Gastrocnemius medialis (tissue), 4 donors: ENCODE data around the gene CCR3. TPM values are rescaled to one million over a fixed set of nuclear protein-coding genes. Genes with fewer than 3 reads are reported as not detected.

Source experiments
- ATAC-seq, 2 donors: fragments of 150-250 bp; one replicate each; pipeline ENCODE4 v1.9.1; 2016
- DNase-seq, 2 donors: peaks; one replicate each; pipeline ENCODE4 v3.0.0-alpha.2; 2019
- H3K27ac ChIP-seq, 4 donors: fragments of 200-600 bp; sonication (generic); 1 replicate in 1 of 4; 2 replicates in 3 of 4; pipeline ENCODE4 v1.5.1; 2016 to 2018; ENCODE audit warnings: mild to moderate bottlenecking in 2 of 4, moderate library complexity in 1 of 4
- H3K27me3 ChIP-seq, 3 donors: fragments of 200-600 bp; sonication (generic) in 2 of 3; 1 replicate in 1 of 3; 2 replicates in 2 of 3; pipeline versions ENCODE4 v1.5.1 to v1.6.0; 2016 to 2019; ENCODE audit warnings: mild to moderate bottlenecking in 1 of 3, moderate library complexity in 1 of 3
- H3K36me3 ChIP-seq, 2 donors: fragments of 200-600 bp; sonication (generic) in 1 of 2; one replicate each; pipeline ENCODE4 v1.5.1; 2017 to 2018
- H3K4me1 ChIP-seq, 2 donors: fragments of 200-600 bp; sonication (generic) in 1 of 2; one replicate each; pipeline ENCODE4 v1.5.1; 2016 to 2017; ENCODE audit warnings: mild to moderate bottlenecking in 2 of 2
- H3K4me3 ChIP-seq, 4 donors: fragments of 200-600 bp; sonication (generic) in 3 of 4; 1 replicate in 1 of 4; 2 replicates in 3 of 4; pipeline ENCODE4 v1.5.1; 2016 to 2019; ENCODE audit warnings: mild to moderate bottlenecking in 2 of 4
- H3K9me3 ChIP-seq, 3 donors: fragments of 200-600 bp; sonication (generic) in 2 of 3; 1 replicate in 1 of 3; 2 replicates in 2 of 3; pipeline ENCODE4 v1.5.1; 2016 to 2019
- CTCF ChIP-seq, 5 experiments: fragments of 450-650 bp in 3 of 5; fragments of 200-600 bp in 2 of 5; sonication (generic) in 2 of 5; IDR thresholded peaks in 4 of 5; conservative IDR thresholded peaks in 1 of 5; 1 replicate in 4 of 5; 2 replicates in 1 of 5; pipeline ENCODE4 v1.5.1; 2016 to 2019; ENCODE audit warnings: antibody characterized with exemption in 5 of 5, mild to moderate bottlenecking in 3 of 5, moderate library complexity in 3 of 5
- POLR2A ChIP-seq, 2 donors: fragments of 450-650 bp; IDR thresholded peaks; one replicate each; pipeline ENCODE4 v1.6.1; 2017; ENCODE audit warnings: antibody characterized with exemption in 2 of 2, mild to moderate bottlenecking in 2 of 2, moderate library complexity in 2 of 2
- in situ Hi-C, 4 donors: fragments of 200-750 bp; cut with MboI; loops; one replicate each; pipeline versions ENCODE4 v1.15.0 to v1.8.0; 2017; ENCODE audit warnings: low sequenced_read_pairs in 4 of 4
- intact Hi-C: fragments of 100-400 bp; cut with DNase I; formaldehyde crosslinking; loops from one replicate; pipeline ENCODE4 v1.15.1; 2023; ENCODE audit warnings: low total_unique reads
- total RNA-seq, 4 donors: library from RNA; depleted of rRNA; stranded (reverse); fragments of >200 nt; gene quantifications; one replicate each; pipeline versions ENCODE4 v1.1.0 to v1.2.3, GENCODE V29; 2016

Gene CCR3
- total RNA-seq, 4 donors from 2014 or later = not detected

GRCh38 chr3:46286947-46287565 is 44.8 kb downstream of the CCR3 start:
- DNase-seq = no peak
- H3K4me3 ChIP-seq = no peak overlapping the region
- intact Hi-C loops = loop anchor here (10.0 kb wide), 1 partner anchor 138 kb away; no protein-coding TSS in a partner anchor
- no peak overlapping the region for H3K27ac ChIP-seq
- ATAC-seq = no peak
- H3K4me1 ChIP-seq = no peaks in the 10 kb centered on the region
- no peak for TF ChIP-seq CTCF (IDR thresholded peaks at IDR 0.05 in 4 of 5, conservative IDR thresholded peaks at IDR 0.05 in 1 of 5)
- TF ChIP-seq POLR2A (IDR thresholded peaks at IDR 0.05) = no peak
- in situ Hi-C loops = no loop called here
- no peaks in the 10 kb centered on the region for H3K27me3 ChIP-seq
- no peaks in the 10 kb centered on the region for H3K36me3 ChIP-seq
- H3K9me3 ChIP-seq = no peaks in the 10 kb centered on the region

GRCh38 chr3:46289551-46289950 is 47.3 kb downstream of the CCR3 start:
- Histone ChIP-seq H3K9me3 (no peaks in the 10 kb centered on the region), H3K27me3 (no peaks in the 10 kb centered on the region), H3K4me1 (no peaks in the 10 kb centered on the region), H3K27ac (no peak overlapping the region), H3K36me3 (no peaks in the 10 kb centered on the region), H3K4me3 (no peak overlapping the region)
- no peak for DNase-seq
- ATAC-seq = no peak
- in situ Hi-C loops = no loop called here
- intact Hi-C loops = loop anchor here (10.0 kb wide), 1 partner anchor 135 kb away; no protein-coding TSS in a partner anchor
- TF ChIP-seq POLR2A (IDR thresholded peaks at IDR 0.05) = no peak
- TF ChIP-seq CTCF (IDR thresholded peaks at IDR 0.05 in 4 of 5, conservative IDR thresholded peaks at IDR 0.05 in 1 of 5) = no peak

GRCh38 chr3:46289966-46290365 is 47.7 kb downstream of the CCR3 start:
- Histone ChIP-seq H3K4me3 (no peak overlapping the region), H3K36me3 (no peaks in the 10 kb centered on the region), H3K27me3 (no peaks in the 10 kb centered on the region), H3K27ac (no peak overlapping the region), H3K9me3 (no peaks in the 10 kb centered on the region), H3K4me1 (no peaks in the 10 kb centered on the region)
- no peak for TF ChIP-seq CTCF (IDR thresholded peaks at IDR 0.05 in 4 of 5, conservative IDR thresholded peaks at IDR 0.05 in 1 of 5)
- TF ChIP-seq POLR2A (IDR thresholded peaks at IDR 0.05) = no peak
- intact Hi-C loops = loop anchor here (10.0 kb wide), 1 partner anchor 135 kb away; no protein-coding TSS in a partner anchor
- in situ Hi-C loops = no loop called here
- ATAC-seq (no peak), DNase-seq (no peak)

- no peak for ATAC-seq
These were observed 48.8 kb downstream of the CCR3 start for GRCh38 chr3:46291046-46291445.

More at GRCh38 chr3:46291046-46291445, 48.8 kb downstream of the CCR3 start:
- Histone ChIP-seq H3K27me3 (no peaks in the 10 kb centered on the region), H3K4me1 (no peaks in the 10 kb centered on the region), H3K27ac (no peak overlapping the region), H3K9me3 (no peaks in the 10 kb centered on the region), H3K4me3 (no peak overlapping the region), H3K36me3 (no peaks in the 10 kb centered on the region)
- TF ChIP-seq CTCF (IDR thresholded peaks at IDR 0.05 in 4 of 5, conservative IDR thresholded peaks at IDR 0.05 in 1 of 5) (no peak), POLR2A (IDR thresholded peaks at IDR 0.05) (no peak)
- DNase-seq = no peak
- in situ Hi-C loops = no loop called here
- intact Hi-C loops = no loop called here
